ENCODE measurements around the gene TBC1D19.
"Not testable (repeated sequence)": the region's sequence is repeated elsewhere in the genome, so short reads cannot be mapped to it uniquely, and the experiment has no call there.

The TBC1D19 gene, protein sequence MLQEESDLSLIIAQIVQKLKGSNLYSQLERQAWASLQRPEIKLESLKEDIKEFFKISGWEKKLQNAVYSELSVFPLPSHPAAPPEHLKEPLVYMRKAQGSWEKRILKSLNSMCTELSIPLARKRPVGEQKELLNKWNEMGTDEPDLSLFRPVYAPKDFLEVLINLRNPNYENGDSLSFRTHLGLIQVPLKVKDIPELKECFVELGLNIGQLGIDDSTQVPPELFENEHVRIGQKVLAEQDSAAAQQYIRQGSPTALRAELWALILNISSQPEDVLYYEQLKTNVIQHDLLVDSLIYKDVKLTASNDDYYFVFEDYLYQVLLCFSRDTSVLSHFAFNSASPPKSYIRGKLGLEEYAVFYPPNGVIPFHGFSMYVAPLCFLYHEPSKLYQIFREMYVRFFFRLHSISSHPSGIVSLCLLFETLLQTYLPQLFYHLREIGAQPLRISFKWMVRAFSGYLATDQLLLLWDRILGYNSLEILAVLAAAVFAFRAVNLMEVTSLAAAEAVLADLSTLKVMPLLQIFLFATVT

DNA sequence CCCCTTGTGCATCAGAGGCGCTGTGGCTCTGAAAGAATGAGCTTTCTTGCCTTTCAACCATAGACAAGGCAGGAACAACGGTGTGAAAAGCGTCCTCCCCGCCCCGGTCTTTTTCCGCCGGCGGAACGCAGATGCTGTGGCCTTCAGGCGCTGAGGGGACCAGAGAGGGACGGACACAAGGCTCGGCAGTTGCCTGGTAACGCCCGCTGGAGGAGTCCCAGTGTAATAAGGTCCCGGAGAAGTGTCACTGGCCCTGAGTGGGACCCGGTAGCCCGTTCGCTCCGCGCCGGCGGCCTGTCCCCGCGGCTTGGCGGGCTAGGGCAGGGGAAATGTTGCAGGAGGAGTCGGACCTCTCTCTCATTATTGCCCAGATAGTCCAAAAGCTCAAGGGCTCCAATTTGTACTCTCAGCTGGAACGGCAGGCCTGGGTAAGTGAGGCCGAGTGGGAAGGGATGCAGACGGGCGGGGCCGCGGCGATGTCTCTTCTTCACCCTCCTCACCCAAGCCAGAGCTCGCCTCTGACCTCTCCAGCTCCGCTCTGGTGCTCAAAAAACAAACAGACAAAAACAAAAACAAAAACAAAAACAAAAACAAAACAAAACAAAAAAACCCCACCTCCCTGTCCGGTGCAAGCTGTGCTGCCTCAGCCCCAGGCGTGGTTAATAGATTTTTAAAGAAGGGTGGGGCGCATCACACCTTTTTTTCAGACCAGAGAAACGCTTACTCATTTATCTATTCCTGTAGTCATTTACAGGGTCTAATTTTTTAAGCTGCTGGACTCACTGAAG, at the start of gene TBC1D19:
TSS of gene TBC1D19 (plus strand) at position 220 of the 788 bp plus-strand sequence. CDS start at position 330, 110 bp downstream.
- DNase-seq, result peak; percentile 92

DNA sequence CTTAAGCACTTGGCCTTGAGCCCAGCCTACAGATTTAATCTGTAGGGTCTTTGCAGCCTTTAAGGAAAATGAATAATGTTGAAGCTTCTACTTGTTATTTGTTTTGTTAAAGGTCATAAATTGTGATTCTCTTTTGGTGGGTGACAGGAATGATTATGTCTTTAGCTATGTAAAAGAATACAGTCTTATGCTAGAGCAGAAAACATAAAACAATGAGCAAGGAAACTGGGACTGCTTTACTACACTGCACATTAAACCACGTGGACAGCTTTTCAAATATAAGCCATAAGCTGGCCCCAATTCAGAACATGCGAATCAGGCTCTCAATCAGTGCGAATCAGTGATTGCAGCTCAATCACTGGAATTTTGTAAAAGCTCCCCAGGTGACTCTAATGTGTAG, 40.9 kb upstream of the TBC1D19 start:
- DNase-seq, result no peak

DNA sequence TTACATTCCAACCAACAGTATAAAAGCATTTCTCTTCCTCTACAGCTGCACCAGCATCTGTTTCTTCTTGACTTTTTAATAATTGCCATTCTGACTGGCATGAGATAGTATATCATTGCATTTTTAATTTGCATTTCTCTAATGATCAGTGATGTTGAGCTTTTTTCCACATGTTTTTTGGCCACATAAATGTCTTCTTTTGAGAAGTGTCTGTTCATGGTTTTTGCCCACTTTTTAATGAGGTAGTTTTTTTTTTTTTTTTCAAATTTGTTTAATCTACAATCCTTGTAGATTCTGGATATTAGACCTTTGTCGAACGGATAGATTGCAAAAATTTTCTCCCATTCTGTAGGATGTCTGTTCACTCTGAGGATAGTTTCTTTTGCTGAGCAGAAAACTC, 39.5 kb upstream of the TBC1D19 start:
- no peak for DNase-seq

DNA sequence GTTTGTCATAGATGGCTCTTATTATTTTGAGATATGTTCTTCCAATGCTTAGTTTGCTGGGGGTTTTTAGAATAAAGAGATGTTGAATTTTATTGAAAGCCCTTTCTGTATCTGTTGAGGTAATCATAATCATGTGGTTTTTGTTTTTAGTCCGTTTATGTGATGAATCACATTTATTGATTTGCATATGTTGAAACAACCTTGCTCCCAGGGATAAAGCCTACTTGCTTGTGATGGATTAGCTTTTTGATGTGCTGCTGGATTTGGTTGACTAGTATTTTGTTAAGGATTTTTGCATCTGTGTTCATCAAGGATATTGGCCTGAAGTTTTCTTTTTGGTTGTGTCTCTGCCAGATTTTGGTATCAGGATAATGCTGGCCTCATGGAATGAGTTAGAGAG, 35.5 kb upstream of the TBC1D19 start:
- DNase-seq, result not testable (repeated sequence)

DNA sequence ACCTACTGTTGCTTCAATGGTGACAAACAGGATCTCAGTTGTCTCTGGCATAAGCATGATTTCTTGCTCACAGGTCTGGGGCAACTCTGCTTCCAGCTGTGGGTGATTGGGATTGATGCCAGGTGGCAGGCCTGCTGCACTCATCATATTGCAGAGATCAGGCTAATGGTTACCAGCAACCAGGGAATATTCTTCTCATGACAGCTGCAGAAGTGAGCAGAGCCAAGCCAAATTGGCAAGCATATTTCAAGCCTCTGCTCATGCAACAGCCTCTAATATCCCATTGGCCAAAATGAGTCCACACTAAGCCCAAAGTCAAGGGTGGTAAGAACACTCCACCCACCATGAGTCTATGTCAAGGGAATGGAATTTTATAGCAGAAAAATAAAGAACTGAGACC, 26.7 kb upstream of the TBC1D19 start:
- no peak for DNase-seq

DNA sequence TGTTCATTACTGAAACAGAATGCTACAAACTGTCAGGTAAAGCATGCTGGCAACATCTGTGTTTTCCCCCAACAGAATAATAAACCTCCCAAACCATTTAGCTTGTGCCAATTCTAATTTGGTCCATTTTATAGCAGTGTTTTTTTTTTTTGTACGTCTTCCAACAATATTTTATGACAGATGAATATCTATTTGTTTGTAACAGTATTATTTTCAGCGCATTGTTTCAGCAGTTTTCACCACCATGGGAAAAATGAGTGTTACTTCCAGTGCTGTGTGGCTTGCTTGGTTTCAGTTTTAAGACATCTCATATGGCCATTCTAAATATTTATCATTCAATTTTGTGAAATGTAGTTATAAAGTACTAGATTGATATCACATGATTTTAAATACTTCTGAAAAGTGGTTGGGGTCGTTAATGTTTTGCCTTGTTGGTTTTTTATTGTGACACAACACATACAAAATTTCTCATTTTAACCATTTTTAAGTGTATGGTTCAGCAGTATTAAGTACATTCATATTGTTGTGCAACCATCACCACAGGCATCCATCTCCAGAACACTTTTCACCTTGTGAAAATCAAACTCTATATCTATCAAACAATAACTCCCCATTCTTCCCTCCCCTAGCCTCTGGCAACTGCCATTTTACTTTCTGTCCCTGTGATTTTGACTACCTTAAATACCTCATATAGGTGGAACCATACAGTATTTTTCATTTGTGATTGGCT, 25.6 kb upstream of the TBC1D19 start:
- no peak for DNase-seq

DNA sequence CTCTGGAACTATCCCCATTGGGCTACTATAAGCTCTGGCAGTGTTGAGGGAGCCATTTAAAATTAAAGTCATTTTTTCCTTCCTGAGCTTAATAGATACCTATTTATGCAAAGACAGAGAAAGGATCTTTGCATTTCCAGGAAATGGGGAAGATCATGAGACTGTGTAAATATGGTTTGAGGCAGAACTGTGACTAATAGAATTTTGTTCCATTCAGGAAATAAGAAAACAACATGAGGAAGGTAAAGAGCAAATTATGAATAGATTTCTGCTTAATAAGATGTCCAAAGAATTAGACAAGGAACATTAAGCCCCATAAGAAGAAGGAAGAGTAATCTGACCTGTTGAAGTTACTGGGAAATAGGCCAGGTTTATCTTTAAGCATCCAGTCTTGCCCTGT, 17.8 kb upstream of the TBC1D19 start:
- no peak for DNase-seq

DNA sequence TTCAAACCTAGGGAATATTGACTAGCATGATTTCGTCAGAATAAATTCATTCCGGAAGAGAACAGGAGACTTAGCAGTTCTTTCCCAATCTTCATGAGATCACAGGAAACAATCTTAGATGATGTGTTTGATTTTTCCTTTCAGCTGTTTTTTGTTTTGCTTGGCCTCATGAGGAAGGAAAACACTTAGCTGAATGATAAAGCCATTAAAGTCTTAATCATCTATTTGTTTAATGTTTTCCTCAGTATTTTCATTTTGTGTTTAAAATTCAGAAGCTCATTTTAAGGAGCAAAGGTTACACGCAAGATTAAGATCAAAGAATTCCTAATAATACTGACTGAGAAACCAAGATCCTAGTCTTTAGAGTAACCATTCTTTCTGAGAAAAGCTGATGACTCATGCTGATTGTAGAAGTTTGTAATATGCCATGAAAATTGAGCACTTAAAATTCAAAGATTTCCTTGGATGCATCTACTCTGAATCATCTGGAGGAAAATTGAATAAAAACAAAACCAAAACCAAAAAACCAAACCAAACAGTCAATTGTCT, 15.4 kb upstream of the TBC1D19 start:
- no peak for DNase-seq

DNA sequence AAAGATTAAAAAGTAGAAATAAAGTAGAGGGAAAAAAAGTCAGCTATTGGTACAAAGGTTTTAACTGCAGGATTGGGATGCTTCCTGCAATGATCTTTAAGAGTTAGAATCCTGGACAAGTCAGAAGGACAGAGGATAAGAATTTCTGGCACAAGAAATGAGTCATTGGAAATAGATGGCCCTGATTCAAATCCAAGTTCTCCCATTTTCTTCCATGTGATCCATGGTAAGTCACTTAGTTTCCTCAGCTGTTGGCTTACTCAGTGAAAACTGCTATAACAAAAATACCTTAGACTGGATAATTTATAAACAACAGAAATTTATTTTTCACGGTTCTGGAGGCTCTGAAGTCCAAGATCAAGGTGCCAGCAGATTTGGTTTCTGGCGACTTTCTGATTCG, 13.3 kb upstream of the TBC1D19 start:
- DNase-seq, result no peak

DNA sequence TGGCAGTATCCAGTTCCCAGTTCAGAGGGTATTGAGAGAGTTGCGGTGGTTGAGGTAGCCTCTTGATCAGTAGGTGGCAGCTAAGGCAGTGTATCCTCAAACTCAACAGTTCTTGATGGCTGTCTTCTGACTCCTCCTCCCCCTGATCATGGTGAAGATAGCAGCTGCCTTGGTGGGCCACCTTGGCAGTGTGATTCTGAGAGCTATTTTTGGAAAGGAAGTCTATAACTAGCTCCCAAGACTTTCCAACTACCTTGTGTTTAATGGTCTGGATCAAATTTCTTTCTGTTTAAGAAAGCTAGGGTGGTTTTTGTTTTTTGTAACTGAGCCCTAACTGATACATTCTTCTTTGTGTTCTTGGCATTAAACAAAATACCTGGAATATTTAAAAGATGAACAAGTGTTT, 10.5 kb upstream of the TBC1D19 start:
- no peak for DNase-seq

DNA sequence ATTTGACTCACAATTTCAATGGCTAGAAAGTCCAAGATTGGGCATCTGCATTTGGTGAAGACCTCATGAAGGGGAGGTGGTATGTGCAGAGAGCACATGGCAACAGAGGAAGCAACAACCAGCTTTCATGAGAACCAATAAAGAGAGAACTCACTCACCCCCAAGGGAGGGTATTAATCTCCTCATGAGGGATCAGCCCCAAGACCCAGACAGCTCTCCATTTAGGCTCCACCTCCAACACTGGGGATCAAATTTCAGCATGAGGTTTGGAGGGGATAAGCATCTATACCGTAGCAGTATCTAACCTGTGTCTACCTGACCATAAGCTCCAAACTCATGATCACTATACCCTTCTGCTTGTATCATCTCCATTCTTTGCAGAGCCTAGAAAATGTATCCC, 9.3 kb upstream of the TBC1D19 start:
- DNase-seq, result no peak

DNA sequence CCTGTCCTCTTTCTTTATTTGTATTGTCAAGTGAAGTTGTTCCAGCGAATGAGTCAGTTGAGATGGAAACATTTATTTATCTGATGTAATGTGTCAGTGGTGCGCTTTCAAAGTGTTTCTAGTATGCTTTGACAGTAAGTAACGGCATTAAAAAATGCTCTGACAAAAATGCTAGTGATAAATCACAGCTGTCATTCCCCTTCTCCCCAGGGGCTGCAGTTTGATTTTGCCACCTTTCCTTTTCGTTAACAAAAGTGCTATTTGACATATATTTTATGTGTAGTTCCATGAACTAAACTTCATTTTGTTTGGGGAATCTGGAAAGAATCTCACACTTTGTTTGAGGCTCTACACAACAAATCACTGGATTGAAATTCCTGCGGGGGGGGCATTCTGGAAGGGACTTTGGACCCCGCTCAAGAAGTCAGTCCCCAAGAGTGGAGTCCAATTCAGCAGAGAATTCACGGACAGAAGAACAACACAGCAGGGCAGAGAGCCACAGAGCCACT, 7.6 kb upstream of the TBC1D19 start:
- no peak for DNase-seq

DNA sequence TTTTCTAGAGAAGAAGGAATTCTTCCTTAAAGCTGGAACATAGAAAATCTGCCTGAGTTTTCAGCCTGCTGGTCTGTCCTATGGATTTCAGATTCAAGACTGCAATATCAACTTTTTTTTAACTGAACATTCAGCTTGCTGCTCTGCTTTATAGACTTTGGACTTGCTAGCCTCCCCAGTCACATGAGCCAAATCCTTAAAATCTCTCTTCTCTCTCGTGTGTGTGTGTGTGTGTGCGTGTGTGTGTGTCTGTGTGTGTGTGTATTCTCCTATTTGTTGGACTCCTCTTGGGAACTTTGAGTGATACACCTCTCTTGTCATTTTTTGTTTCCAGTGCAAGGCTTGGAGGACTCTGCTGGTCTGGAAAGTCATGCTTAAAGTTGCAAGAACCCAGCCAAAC, 6.8 kb upstream of the TBC1D19 start:
- DNase-seq, result no peak

DNA sequence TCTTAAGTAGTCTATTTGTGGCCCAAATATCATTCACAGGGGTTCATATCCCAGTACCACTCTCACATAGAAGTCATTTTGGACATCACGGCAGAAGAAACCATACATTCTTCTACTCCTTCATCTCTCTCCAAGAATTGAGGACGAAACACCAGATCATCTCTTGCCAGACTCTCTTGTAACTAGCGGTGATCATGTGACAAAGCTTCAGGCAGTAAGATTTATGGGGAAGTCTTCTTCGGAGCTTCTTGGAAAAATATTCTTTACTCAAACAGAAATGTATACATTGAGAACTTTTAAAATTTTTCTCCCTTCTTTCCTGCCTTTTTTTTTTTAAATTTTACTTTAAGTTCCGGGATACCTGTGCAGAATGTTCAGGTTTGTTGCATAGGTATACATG, 4.7 kb upstream of the TBC1D19 start:
- DNase-seq, result no peak

DNA sequence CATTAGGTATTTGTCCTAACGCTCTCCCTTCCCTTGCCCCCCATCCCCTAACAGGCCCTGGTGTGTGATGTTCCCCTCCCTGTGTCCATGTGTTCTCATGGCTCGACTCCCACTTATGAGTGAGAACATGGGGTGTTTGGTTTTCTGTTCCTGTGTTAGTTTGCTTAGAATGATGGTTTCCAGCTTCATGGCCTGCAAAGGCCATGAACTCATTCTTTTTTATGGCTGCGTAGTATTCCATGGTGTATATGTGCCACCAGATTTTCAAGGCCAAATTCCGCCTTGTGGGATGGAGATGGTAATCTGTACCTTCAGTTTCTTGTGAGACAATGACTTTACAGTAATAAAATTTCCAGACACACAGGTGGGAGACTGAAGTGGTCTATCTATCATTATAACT, 2.5 kb upstream of the TBC1D19 start:
- DNase-seq, result not testable (repeated sequence)

DNA sequence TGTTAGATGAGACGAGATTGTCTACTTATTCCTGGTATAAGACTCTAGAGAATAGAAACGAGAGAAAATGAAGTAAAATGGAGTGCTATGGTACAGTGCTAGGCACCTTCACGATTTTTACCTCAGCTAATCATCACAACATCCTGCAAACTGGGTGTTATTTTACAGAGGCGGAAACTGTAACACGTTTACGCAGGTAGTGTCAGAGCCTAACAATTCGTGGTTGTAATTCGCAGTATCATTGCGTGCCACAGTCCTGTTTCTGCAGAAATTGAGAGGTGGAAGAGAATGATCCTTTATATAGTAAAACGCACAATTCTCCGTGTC, 383 bp upstream of the TBC1D19 start:
- no peak for DNase-seq

DNA sequence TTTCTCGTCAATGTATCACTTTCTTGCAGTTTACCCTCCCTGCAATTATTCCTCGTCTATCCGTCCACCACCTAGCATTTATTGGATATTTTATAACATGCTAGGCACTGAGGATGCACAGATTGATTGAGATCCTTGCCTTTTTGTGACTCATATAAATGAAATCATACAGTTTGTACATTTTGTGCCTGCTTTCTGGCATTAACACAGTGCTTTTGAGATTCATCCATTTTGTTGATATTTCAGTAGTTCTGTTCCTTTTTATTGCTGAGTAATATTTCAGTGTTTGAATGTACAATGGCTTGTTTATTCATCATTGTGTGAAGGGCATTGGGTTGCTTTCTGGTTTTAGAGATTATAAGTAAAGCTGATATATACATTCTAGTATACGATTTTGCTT, 841 bp downstream of the TBC1D19 start:
- DNase-seq, result peak; percentile 5

DNA sequence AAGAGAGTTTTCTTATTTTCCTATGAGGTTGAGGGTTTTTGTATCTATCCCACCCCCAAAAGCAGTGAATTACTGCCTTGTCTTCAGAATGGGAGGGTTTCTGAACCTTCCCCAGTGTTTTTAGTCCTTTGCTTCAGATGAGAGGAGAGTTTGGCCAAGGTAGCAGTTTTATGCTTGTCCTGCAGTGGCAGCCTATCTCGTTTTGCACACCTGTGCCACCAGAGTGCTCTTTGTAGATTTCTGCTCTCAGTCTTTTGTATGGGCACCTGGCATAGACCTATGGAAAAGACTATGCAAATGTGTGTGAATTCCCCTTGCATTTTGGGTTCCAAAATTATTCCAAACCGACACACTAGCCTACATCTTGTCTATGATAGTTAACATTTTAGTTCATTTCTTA, 5.8 kb downstream of the TBC1D19 start:
- no peak for DNase-seq

DNA sequence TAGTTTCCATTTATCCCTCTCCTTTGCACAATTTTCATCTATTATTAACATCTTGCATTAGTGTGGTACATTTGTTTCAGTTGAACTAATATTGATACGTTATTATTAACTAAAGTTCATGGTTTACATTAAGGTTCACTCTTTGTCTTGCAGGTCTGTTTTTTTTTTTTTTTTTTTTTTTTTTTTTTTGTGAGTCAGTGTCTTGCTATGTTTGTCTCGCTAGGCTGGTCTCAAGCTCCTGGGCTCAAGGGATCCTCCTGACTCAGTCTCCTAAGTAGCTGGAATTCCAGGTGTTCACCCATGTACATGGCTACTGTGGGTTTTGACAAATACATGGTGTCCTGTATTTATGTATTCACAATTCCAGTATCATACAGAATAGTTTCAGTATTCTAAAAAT, 6.8 kb downstream of the TBC1D19 start:
- no peak for DNase-seq

DNA sequence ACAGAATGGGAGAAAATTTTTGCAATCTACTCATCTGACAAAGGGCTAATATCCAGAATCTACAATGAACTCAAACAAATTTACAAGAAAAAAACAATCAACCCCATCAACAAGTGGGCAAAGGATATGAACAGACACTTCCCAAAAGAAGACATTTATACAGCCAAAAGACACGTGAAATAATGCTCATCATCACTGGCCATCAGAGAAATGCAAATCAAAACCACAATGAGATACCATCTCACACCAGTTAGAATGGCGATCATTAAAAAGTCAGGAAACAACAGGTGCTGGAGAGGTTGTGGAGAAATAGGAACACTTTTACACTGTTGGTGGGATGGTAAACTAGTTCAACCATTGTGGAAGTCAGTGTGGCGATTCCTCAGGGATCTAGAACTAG, 9.7 kb downstream of the TBC1D19 start:
- DNase-seq, result not testable (repeated sequence)

DNA sequence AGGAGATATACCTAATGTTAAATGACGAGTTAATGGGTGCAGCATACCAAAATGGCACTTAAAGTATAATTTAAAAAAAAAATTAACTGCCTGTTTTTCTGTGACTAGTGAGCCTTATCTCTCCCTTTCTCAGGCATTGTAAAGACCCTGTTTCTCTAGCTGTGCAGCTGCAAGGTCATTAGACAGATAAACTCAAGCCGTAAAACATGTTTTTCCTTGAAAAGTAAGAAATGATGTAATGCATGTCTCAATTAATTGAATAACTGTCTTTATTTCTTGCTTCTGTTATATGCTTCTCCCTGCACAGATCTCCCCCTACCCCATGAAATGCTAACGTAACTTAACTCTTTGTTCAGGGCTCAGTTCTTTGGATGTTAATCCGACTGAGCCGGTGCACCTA, 10.5 kb downstream of the TBC1D19 start:
- DNase-seq, result no peak

DNA sequence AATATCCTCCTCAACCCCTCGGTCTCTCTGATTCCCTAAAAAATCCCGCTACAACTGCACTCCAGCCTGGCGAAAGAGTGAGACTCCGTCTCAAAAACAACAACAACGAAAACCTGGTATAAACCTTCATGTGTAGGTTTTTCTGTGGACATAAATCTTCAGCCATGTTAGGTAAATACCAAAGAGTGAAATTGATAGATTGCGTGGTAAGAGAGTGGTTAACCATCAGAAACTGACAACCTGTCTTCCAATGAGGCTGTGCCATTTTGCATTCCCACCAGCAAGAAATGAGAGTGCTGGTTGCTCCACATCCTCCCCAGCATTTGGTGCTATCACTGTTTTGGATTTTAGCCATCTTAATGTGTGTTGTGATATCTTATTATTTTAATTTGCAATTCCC, 10.9 kb downstream of the TBC1D19 start:
- no peak for DNase-seq

DNA sequence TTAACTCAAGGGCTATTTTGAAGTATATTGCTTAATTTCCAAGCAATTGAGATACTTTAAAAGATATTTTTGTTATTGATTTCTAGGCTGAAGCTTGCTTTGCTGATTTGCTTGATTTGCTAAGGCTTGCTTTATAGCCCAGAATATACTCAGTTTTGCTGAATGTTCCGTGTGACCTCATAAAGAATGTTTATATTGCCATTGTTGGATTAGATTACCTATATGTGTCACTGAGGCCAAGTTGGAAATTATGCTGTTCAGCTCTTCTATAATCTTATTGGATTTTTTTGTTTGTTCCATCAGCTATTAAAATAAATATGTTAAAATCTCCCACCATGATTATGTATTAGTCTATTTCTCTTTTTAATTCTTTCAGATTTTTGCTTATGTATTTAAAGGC, 13.0 kb downstream of the TBC1D19 start:
- DNase-seq, result no peak

Measured in CD4-positive, alpha-beta T cell treated with Interleukin-10 for 1 hour (primary cell).